A549 treated with CpdA at 1 μM for 4 hours (cell line): ENCODE data around the gene FANCM. TPM values are rescaled to one million over a fixed set of nuclear protein-coding genes. Genes with fewer than 3 reads are reported as not detected.

ENCODE experiments used
- total RNA-seq: library from RNA; stranded (reverse); fragments of 200-300 nt; extraction: Qiagen RNA extraction; gene quantifications from 5 replicates; pipeline ENCODE4 v1.2.3, GENCODE V29; 2022; ENCODE audit warnings: low read depth

The FANCM gene
- total RNA-seq = 5.7 to 8.7 TPM (median 6.6 TPM) in 5 replicates

GRCh38 chr14:45135659-45136395 is at the start of gene FANCM:
Gene FANCM (plus strand): TSS chr14:45135930. CDS start chr14:45136032, 102 bp downstream.

GRCh38 chr14:45134051-45134958 is 1.4 kb upstream of the FANCM start, which contains the start of gene FKBP3:
Gene FKBP3 (minus strand): TSS chr14:45134481. CDS start chr14:45134456, 25 bp downstream.

Other genes with a start within 250 kb of the FANCM start
- 5.1 to 6.4 TPM (median 5.6 TPM) in 5 replicates for gene KLHL28, start 174.0 kb upstream of the FANCM start, total RNA-seq
- gene TOGARAM1, start 173.7 kb upstream of the FANCM start, total RNA-seq = 6.9 to 10.7 TPM (median 8.6 TPM) in 5 replicates
- gene PRPF39, start 51.8 kb upstream of the FANCM start, total RNA-seq = 15.4 to 24.4 TPM (median 18.9 TPM) in 5 replicates
- 115 to 141 TPM (median 116 TPM) in 5 replicates for gene FKBP3, start 1.4 kb upstream of the FANCM start, total RNA-seq
- 20.6 to 39.9 TPM (median 21.6 TPM) in 5 replicates for gene MIS18BP1, start 117.3 kb downstream of the FANCM start, total RNA-seq